NCI-H510A treated with DMSO at 0.1 percent for 48 hours (cell line): ENCODE results near the gene SPECC1.
"Not testable (repeated sequence)": the region's sequence is repeated elsewhere in the genome, so short reads cannot be mapped to it uniquely, and the experiment has no call there.

ENCODE experiments used
- DNase-seq: peaks from one replicate; lab custom pipeline; 2025; lab: John Stamatoyannopoulos, UW

The SPECC1 gene

GRCh38 chr17:20174588-20175265 is 165.6 kb downstream of the SPECC1 start:
- no peak for DNase-seq

DNA sequence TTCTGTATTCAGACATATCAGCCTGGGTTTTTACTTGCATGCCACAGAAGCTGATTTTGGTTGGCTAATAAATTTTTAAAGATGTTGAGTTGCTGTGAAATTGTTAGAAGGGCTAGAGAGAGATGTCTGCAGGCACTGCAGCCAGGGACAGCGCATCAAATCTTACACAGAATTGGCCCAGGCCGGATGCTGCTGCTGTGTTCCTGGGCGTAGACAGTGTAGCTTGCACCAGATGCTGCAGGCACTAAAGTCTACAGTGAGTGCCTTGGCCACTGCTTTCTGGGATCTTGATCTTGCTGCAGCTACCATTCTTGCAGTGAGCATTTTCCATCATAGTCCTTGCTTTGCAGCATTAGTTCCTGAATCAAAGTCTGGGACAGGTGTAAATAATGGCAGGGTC is 169.9 kb downstream of the SPECC1 start:
- no peak for DNase-seq

DNA sequence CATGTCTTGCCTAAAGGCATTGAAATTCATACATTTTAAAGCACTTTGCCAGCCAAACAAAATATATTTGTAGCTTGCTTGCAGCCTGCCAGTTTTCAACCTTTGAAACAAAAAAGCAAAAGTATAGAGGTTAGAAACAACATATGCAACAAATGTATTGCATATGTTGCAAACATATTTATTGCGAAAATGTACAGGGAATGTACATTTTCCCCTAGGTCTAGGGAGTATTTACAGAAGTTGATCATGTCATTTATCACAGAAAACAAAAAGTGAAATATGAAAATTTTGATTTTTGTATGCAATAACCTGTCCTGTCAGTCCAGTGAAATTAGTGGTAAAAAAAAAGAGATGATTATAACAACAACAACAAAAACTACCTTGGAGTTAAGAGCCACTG is 171.5 kb downstream of the SPECC1 start:
- no peak for DNase-seq

- no peak for DNase-seq
These were observed 175.0 kb downstream of the SPECC1 start for GRCh38 chr17:20184181-20184580.

DNA sequence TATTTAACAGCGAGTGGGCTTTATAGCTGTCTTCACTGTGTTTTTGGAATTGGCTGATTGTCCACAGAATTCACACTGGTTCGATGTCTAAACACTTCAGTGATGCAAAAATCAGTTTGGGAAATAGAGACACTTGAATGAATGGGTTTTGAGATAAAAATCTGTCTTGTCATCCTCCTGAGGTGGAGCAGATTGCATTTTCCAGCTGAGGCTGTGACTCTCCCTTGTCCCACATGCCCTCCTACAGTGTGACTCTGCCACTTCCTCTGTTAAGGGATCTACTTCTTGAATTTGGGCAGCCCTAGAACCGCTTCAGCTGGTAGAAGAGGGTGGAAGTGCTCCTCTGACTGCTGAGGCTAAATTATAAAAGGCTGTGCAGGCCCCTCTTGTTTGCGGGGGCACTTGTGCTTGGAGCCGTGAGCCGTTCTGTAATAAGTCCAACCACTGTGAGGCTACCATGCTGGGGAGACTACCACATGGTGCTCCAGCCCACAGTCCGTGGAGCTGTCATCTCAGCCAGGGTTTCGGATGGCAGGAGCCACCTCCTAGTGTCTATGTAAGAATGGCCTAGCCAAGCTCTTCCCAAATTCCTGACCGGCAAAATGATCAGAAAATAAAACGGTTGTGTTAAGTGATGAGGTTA is 175.9 kb downstream of the SPECC1 start:
- DNase-seq = no peak

- DNase-seq = no peak
These were observed 177.9 kb downstream of the SPECC1 start for GRCh38 chr17:20187049-20187448.

- no peak for DNase-seq
These were observed 180.1 kb downstream of the SPECC1 start for GRCh38 chr17:20189302-20189701.

DNA sequence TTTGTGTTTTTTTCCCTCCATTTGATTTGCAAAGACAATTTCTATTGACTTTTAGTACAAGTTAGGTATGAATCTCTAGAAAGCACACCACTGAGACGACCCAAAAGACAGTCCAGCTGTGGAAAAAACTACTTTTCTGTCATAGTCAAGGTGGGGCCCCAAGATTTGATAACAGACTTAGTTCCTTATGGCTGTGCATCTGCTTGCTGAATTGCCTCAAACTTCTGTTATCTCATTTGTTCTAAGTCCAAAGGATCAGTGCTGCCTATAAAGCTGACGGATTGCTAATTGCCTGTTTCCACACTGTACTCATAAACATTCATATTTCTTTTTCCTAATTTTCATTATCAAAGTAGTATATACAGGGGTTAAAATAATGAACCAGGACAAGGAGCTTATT is 180.8 kb downstream of the SPECC1 start:
- no peak for DNase-seq

DNA sequence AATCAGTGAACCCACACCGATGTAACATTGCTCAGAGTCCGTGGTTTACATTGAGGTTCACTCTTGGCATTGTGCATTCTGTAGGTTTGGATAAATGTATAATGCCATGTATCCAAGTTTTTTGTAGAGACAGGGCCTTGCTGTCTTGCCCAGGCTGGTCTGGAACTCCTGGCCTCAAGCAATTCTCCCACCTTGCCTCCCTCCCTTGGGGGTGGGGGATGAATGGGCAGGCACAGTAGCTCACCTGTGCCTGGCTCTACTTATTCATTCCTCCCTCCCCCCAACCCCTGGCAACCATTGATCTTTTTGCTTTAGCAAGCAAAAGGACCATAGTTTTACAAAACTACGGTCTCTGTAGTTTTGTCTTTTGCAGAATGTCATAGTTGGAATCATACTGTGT is 181.4 kb downstream of the SPECC1 start:
- DNase-seq = no peak

DNA sequence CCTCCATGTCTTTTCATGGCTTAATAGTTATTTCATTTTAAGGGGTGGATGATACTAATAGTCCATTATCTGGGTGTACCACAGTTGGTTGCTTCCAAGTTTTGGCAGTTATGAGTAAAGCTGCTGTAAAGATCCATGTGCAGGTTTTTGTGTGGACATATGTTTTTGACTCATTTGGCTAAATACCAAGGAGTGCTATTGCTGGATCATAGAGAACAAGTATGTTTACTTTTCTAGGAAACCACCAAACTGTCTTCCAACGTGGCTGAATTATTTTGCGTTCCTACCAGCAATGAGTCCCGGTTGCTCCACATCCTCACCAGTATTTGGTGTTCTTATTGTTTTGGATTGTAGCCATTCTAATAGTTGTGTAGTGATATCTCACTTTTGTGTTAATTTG is 181.9 kb downstream of the SPECC1 start:
- no peak for DNase-seq

DNA sequence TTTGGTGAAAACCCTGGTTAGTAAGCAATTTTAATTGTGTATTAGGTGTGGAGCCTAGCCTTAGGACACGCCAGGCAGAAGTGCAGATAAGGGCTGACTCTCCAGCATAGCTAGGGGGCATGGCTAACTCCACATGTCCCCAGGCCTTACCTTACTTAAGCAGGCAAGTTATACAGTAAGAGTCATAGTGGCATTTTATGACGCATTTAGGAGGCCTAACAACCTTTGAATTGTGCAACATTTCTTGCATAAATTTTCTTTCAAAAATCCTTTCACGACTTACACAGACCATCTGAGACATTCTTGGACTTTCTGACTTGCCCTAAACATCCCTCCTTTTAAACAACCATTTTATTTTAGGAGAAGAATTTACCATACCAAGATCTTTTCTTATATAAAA is 187.1 kb downstream of the SPECC1 start:
- not testable (repeated sequence) for DNase-seq

GRCh38 chr17:20197272-20197926 is 188.2 kb downstream of the SPECC1 start:
- no peak for DNase-seq

GRCh38 chr17:20200016-20200795 is 191.0 kb downstream of the SPECC1 start:
- no peak for DNase-seq

DNA sequence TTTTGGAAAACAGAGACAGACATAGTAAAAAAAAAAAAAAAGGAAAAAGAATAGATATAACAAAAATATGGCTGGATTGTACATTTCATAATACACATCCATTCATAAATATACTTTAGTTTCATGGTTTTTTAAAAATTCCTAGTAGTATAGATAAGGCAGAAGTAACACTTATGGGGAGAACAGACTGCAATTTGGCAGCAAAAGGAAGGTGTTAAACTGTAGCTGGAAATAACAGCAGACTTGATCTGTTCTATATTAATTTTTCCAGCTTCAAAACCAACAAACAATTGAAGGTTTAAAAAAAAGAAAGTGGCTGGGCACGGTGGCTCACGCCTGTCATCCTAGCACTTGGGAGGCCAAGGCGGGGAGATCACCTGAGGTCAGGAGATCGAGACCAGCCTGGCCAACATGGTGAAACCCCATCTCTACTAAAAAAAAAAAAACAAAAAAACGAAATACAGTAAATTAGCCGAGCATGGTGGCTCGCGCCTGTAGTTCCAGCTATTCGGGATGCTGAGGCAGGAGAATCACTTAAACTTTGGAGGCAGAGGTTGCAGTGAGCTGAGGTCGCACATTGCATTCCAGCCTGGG is 191.8 kb downstream of the SPECC1 start:
- DNase-seq = no peak

- DNase-seq = no peak
These were observed 193.0 kb downstream of the SPECC1 start for GRCh38 chr17:20202141-20202621.

DNA sequence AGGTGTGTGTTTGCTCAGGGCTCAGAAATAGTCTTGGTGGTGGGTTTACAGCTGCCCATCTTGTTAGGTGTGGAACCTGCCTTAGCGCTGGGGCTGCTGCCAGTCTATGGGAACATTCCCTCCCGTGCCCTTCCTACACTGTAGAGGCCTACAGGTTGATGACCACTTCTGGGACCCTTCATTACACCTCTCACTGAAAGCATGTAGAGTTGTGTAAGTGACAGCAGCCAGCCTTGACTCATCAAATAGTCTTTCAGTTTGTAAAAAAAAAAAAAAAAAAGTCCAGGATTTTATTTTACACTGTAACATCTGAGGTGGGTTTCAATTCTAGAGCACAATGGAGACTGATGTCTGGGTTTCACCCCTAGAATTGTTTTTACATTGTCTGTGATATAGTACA is 193.9 kb downstream of the SPECC1 start:
- DNase-seq = no peak

DNA sequence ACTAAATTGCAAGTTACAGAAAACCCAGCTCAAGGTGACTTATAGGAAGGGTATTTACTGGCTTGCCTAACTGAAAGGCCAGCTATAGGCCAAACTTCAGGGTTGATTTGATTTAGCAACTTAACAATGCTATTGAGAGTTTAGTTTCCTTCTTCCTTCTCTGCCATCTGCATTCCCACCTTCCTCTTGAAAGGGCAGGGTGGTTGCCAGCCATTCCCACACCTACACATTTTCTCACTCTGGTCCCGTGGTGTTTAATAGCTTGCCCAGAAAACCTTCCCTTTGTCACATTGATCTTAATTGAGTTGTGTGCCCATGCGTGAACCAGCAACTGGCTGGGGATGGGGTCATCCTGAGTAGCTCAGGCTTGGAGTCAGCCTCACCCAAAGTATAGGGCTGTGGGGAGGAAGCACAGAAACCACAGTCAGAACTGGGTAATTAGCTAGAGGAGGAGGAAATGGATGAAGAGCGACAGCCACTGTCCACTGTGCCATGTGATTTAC is 194.7 kb downstream of the SPECC1 start:
- no peak for DNase-seq

DNA sequence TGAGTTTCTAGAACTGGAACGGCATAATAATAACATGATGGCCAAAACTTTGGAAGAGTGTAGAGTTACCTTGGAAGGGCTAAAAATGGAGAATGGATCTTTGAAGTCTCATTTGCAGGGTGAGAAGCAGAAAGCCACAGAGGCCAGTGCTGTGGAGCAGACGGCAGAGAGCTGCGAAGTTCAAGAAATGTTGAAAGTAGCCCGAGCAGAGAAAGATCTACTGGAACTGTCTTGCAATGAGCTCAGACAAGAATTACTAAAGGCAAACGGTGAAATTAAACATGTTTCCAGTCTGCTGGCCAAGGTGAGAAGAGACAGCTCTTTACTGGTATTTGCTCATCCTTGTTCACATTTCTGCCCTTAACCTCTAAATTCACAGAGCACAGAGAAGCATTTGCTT is 196.4 kb downstream of the SPECC1 start:
- no peak for DNase-seq

DNA sequence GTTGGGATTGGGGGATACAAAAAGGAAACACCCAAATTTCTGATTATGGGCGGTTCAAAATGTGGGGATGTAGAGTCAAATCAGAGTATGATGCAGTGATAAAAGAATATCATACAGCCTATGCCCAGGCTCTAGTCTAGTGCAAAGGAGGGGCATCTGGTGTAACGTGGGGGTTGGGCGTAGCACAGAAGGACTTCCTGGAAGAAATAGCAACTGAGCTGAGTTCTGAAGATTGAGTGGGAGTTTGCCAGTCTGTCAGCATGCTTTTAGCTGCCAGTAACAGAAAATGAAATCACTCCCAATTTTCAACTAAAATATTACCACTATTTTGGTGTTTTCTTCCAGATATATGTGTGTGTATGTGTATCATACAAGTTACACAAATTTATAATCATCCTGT is 196.9 kb downstream of the SPECC1 start:
- DNase-seq = peak; percentile 6

DNA sequence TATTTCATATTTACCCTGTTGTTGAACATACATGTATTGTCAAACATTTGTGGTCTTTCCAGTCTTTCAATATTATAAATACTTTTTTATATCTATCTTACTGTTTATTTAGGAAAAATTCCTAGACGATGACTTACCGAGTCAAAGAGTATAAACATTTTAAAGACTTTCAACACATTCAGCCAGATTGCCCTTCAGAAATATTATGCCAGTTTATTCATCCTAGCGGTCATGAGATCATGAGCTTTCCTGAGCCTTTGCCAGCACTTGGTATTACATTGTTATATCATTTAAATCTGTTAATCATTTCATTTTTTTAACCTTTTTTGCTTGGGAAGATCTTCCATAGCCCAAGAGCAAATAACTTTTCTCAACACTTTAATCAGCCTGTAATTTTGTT is 197.4 kb downstream of the SPECC1 start:
- no peak for DNase-seq

DNA sequence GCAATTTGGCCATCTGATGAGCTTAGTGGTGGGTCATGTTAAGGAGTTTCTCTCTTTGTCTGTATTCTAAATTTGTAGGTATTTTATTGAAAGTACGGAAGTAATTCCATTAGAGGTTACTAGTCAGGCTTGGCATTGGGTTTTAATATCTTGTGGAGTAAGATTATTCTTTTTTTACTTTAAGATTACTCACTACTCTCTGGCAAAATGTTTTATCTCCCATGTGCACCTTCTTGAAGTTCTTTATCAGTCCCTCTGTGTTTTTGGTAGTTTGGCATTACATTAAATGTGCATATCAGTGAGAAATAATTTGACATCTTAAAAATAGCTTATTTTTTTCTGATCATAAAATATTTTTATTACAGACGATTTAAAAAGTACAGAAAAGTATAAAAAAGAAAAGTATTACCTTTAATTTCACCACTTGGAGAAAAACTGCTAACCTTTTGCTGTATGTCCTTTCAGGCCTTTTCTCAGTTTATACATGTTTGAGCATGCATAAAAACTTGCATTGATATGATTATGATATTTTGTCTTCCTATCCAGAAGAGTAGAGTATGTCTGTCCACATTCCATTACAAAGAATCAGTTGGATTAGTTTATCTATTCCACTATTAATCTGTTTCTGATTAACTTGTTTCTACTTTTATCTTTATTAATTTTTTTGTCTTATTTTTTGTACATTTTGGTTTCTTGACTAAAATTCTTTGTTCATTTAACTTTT is 198.3 kb downstream of the SPECC1 start:
- DNase-seq = no peak
